Esophagus squamous epithelium (tissue), 4 donors: ENCODE measurements around the gene MEDAG.

Experiments used
- POLR2A ChIP-seq, 4 donors: fragments of 450-650 bp; IDR thresholded peaks; one replicate each; pipeline ENCODE4 v1.6.1; 2017; ENCODE audit warnings: antibody characterized with exemption in 4 of 4, mild to moderate bottlenecking in 4 of 4, moderate library complexity in 3 of 4
- TF ChIP-seq, protein P1 (sequence below), 6 experiments: fragments of 450-650 bp in 4 of 6; fragments of 200-600 bp in 2 of 6; sonication (generic) in 2 of 6; IDR thresholded peaks; one replicate each; pipeline ENCODE4 v1.5.1; 2016 to 2019; ENCODE audit warnings: antibody characterized with exemption in 6 of 6, mild to moderate bottlenecking in 4 of 6, moderate library complexity in 4 of 6

GRCh38 chr13:30900952-30901749 lies 4.9 kb upstream of the MEDAG start:
- TF ChIP-seq, protein P1, sequence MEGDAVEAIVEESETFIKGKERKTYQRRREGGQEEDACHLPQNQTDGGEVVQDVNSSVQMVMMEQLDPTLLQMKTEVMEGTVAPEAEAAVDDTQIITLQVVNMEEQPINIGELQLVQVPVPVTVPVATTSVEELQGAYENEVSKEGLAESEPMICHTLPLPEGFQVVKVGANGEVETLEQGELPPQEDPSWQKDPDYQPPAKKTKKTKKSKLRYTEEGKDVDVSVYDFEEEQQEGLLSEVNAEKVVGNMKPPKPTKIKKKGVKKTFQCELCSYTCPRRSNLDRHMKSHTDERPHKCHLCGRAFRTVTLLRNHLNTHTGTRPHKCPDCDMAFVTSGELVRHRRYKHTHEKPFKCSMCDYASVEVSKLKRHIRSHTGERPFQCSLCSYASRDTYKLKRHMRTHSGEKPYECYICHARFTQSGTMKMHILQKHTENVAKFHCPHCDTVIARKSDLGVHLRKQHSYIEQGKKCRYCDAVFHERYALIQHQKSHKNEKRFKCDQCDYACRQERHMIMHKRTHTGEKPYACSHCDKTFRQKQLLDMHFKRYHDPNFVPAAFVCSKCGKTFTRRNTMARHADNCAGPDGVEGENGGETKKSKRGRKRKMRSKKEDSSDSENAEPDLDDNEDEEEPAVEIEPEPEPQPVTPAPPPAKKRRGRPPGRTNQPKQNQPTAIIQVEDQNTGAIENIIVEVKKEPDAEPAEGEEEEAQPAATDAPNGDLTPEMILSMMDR (IDR thresholded peaks at IDR 0.05): no peak
- TF ChIP-seq POLR2A (IDR thresholded peaks at IDR 0.05): no peak
